NCI-H2029 treated with DMSO at 0.1 percent for 48 hours (cell line): ENCODE data around the gene GCNT4.

Source experiments
- DNase-seq: peaks from one replicate; lab custom pipeline; 2025; lab: John Stamatoyannopoulos, UW

Gene GCNT4

DNA sequence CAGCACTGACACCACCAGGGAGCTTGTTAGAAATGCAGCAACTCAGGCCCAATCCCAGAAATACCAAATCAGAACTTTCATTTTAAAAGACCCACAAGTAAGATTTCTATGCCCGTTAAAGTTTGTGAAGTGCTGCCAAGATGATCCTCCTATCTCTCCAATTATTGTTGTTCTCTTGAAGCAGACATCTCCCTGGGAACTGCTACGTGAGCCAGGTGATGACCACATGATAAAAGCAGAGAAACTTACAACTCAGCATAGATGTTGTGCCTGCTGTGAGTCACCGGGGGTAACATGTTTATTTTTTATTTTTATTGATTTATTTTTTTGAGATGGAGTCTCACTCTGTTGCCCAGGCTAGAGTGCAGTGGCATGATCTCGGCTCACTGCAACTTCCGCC lies 34.4 kb downstream of the GCNT4 start:
- no peak for DNase-seq

DNA sequence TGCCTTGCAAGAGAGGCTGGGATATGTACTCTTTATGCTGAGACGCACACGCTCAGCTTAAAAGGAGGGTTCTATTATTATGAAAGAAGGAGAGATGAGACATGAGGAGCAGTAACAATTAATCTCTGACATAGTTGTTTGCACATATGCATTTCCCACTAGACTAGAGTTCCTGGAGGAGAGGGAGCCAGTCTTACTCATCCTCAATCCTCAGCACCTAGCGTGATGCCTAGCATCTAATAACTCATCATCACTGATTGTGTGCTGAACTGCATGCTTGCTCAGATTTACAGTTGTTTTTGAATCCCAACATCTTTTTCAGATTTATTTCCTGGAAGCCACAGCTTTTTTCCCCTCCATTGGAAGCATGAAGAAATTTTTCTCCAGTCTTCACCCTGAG lies 35.5 kb downstream of the GCNT4 start:
- no peak for DNase-seq

DNA sequence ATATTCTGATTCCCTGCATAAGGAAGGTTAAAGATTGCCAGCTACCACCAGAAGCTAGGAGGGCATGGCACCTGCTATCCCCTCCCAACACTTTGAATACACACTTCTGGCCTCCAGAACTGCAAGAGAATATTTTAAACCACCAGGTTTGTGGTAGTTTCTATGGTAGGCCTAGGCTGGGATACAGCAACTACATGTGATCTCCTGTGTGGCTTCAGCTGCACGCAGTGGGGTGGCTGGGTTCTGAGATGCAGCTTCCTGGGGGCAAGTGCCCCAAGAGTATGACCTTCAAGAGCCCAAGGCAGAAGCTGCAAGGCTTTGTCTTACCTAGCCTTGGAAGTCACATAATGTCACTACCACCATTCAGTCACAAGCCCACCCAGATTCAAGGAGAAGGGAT lies 39.6 kb downstream of the GCNT4 start:
- DNase-seq = no peak

DNA sequence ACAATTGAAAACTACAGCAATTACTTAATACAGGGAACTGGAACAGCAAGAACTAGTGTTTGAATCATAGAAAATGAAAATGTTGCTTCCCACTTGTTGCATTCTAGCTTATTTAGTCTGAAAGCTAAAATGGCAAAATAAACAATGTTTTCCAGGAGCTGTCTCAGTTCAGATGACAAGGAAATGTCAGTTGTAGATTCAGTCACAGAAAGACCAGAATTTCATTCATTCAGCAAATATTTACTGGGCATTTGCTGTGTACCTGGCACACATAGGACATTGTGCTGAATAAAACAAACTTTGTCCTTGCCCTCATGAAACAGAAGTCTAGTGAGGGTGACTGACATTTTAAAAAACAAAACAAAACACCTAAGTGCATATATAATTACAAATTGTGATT lies 41.5 kb downstream of the GCNT4 start:
- DNase-seq = no peak

DNA sequence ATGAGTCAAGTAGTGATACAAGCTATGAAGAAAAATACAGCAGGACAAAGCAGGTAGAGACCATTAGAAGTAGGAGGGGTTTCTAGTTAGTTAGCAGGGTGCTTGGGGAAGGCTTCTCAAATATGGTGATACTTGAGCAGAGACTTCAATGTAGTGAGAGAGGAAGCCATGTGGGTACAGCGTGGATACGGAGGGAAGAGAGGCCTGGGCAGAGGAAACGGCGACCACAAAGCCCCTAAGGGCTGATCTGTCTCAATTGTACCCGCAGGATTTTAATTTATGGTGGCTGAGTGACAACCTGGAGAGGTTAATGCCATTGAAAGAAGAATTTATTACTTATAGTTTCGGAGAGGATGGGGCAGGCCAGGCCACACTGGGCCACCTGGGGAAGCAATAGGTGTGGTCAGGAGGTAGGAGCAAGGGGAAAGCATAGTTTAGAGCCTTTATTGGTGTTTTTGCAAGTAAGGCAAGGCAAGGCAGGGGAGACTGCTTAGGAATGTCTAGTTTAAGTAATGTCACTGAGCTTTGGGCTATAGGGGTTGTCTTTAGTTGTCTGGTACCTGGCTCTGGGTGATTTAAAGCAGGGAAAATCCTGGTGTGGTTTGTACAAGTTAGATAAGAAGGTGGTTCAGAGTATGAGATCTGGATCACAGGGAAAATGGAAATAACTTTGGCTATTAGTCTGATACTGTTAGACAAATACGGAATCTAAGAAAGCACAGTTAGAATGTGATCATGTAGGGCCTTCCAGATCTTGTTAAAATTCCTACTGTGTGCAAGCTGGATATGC lies 42.6 kb downstream of the GCNT4 start:
- DNase-seq = no peak

DNA sequence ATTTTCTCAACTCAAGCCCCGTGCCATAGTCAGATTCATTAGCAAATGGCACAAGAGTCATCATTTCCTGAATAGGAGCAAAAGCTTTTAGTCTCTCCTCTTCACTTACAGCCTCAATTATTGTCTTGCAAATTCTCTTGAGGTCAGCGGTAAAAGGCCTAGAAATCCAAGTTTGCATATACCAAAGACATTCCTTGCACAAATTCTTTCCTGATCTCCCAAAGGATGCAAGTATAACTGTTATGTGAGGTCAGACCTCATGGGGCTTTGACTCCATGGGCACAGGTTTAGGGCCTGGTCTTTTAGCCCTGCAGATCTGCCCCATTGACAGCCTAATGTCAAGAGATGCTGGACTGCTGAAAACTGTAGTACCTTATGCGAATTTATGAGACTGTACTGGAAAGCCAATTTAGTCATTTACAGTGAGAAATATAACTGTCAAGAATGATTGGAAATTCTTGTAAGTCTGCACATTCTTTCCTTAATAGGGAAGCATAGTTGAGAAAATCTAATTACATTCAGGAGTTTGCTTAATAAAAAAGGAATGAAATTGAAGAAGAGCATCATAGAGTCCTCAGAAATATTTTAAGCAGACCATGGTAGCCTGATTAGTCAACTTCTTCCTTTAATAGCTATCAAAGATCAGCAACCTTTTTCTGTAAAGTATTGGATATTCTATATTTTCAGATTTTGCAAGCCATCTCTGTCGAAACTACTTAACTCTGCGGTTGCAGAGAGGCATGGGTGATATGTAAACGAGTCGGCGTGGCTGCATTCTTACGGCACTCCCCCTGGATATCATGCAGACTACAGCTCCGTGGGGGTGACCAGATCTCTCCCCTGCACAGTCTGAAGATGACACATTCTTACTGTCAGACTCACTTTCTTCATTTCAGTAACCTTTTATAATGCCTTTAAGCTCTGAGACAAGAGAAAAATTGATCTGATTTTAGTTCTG lies 45.2 kb downstream of the GCNT4 start:
- no peak for DNase-seq

DNA sequence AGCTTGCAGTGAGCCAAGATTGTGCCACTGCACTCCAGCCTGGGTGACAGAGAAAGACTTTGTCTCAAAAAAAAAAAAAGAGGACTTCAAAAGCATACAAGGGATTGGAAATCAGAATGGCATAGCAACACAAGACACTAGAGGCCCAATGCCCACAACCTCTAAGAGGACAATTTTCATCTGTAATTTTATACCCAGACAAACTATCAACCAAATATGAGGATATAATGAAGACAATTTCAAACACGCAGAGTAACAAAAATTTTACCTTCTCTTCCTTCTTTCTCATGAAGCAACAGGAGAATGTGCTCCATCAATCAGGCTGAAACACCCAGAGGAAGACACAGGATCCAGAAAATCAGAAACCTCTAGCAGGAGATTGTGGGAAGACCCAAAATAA lies 46.8 kb downstream of the GCNT4 start:
- no peak for DNase-seq
